ENCODE measurements around the gene CCAR1. TPM values are rescaled to one million over a fixed set of nuclear protein-coding genes. Genes with fewer than 3 reads are reported as not detected.
A peak's percentile ranks its signal among the peaks of the same experiment; 100 is the strongest.

Gene CCAR1
- polyA plus RNA-seq, 3 donors, result 16.7 to 26.3 (median 23.4) TPM

- intact Hi-C loops (cut with micrococcal nuclease), result no loop called here
- 78% methylated on average over 3 of the region's 6 CpGs for WGBS (ENCODE audit: insufficient coverage)
- Mint-ChIP-seq H3K4me1 (peaks cover 9% of the 10 kb centered on the region), H3K4me3 (peak overlapping the region in 1 of 2 donors; percentile 30), H3K27ac (no peak overlapping the region), H3K36me3 (no peaks in the 10 kb centered on the region), H3K9me3 (peaks cover 0 to 7% (median 0%) of the 10 kb centered on the region in 7 donors), H3K27me3 (ENCODE audit: low read depth in 3 of 3) (peaks cover 34 to 43% (median 37%) of the 10 kb centered on the region in 3 donors)
- no peak overlapping the region for H2AFZ ChIP-seq (ENCODE audit: insufficient read depth, low read depth, low read length, poor library complexity, severe bottlenecking)
- H3K9ac ChIP-seq (ENCODE audit: insufficient read depth, low read length, poor library complexity, severe bottlenecking), result no peak overlapping the region
- TF ChIP-seq CTCF (IDR thresholded peaks at IDR 0.05), result no peak
- peaks cover 10 to 30% of the 10 kb centered on the region in 2 donors for H3K27me3 ChIP-seq (ENCODE audit: control insufficient read depth in 2 of 2, insufficient read depth in 2 of 2, low read length in 2 of 2)
- DNase-seq, result no peak
- no peak overlapping the region for H3K4me2 ChIP-seq (replicated peaks; ENCODE audit: extremely low read depth, low read length, poor library complexity, severe bottlenecking)
- no peaks in the 10 kb centered on the region for H3K36me3 ChIP-seq (replicated peaks in 1 of 2; ENCODE audit: control insufficient read depth in 1 of 2, insufficient read depth in 2 of 2, low read length in 2 of 2)
- H3K4me1 ChIP-seq (ENCODE audit: control insufficient read depth in 1 of 2, insufficient read depth in 2 of 2, low read length in 2 of 2), result peaks cover 5 to 7% of the 10 kb centered on the region in 2 donors
- no peak overlapping the region for H3K27ac ChIP-seq (ENCODE audit: low read depth in 1 of 2, low read length in 2 of 2)
- H3K79me2 ChIP-seq (ENCODE audit: insufficient read depth, low read length), result no peaks in the 10 kb centered on the region
- no peak overlapping the region for H3K4me3 ChIP-seq (replicated peaks in 1 of 3; ENCODE audit: low read depth in 2 of 3, low read length in 3 of 3)
- H4K20me1 ChIP-seq (ENCODE audit: insufficient read depth, low read length), result no peaks in the 10 kb centered on the region
- H3K9me3 ChIP-seq (replicated peaks in 1 of 2; ENCODE audit: control insufficient read depth in 1 of 2, insufficient read depth in 1 of 2, low read length in 2 of 2), result no peaks in the 10 kb centered on the region
Measured at GRCh38 chr10:68829521-68829920, 108.5 kb downstream of the CCAR1 start.

GRCh38 chr10:68829952-68830351 is 108.9 kb downstream of the CCAR1 start:
- Histone ChIP-seq H3K27me3 (ENCODE audit: control insufficient read depth in 2 of 2, insufficient read depth in 2 of 2, low read length in 2 of 2) (peaks cover 10 to 30% of the 10 kb centered on the region in 2 donors), H3K4me3 (replicated peaks in 1 of 3; ENCODE audit: low read depth in 2 of 3, low read length in 3 of 3) (no peak overlapping the region), H3K9me3 (replicated peaks in 1 of 2; ENCODE audit: control insufficient read depth in 1 of 2, insufficient read depth in 1 of 2, low read length in 2 of 2) (no peaks in the 10 kb centered on the region), H3K9ac (ENCODE audit: insufficient read depth, low read length, poor library complexity, severe bottlenecking) (no peak overlapping the region), H3K4me1 (ENCODE audit: control insufficient read depth in 1 of 2, insufficient read depth in 2 of 2, low read length in 2 of 2) (peaks cover 5 to 7% of the 10 kb centered on the region in 2 donors), H2AFZ (ENCODE audit: insufficient read depth, low read depth, low read length, poor library complexity, severe bottlenecking) (no peak overlapping the region), H3K27ac (ENCODE audit: low read depth in 1 of 2, low read length in 2 of 2) (no peak overlapping the region), H3K4me2 (replicated peaks; ENCODE audit: extremely low read depth, low read length, poor library complexity, severe bottlenecking) (no peak overlapping the region), H4K20me1 (ENCODE audit: insufficient read depth, low read length) (no peaks in the 10 kb centered on the region), H3K36me3 (replicated peaks in 1 of 2; ENCODE audit: control insufficient read depth in 1 of 2, insufficient read depth in 2 of 2, low read length in 2 of 2) (no peaks in the 10 kb centered on the region), H3K79me2 (ENCODE audit: insufficient read depth, low read length) (no peaks in the 10 kb centered on the region)
- H3K27ac Mint-ChIP-seq, result no peak overlapping the region
- intact Hi-C loops (cut with micrococcal nuclease), result no loop called here
- DNase-seq, result no peak
- H3K4me3 Mint-ChIP-seq, result no peak overlapping the region
- no peaks in the 10 kb centered on the region for H3K36me3 Mint-ChIP-seq
- no peak for TF ChIP-seq CTCF (IDR thresholded peaks at IDR 0.05)
- peaks cover 0 to 7% (median 0%) of the 10 kb centered on the region in 7 donors for H3K9me3 Mint-ChIP-seq
- peaks cover 9% of the 10 kb centered on the region for H3K4me1 Mint-ChIP-seq
- WGBS (ENCODE audit: insufficient coverage), result 100% methylated on average over 2 of the region's 6 CpGs
- H3K27me3 Mint-ChIP-seq (ENCODE audit: low read depth in 3 of 3), result peaks cover 34 to 43% (median 40%) of the 10 kb centered on the region in 3 donors
